Fibroblast of skin of right biceps (primary cell): ENCODE data around the gene ZNF175.

Experiments used
- DNase-seq: peaks from one replicate; pipeline ENCODE4 v3.0.0-alpha.2; 2013

ZNF175 gene

GRCh38 chr19:51632126-51632525 is 61.0 kb downstream of the ZNF175 start:
- no peak for DNase-seq

GRCh38 chr19:51637362-51637978 is 66.4 kb downstream of the ZNF175 start:
- no peak for DNase-seq

GRCh38 chr19:51639916-51640315 is 68.8 kb downstream of the ZNF175 start:
- no peak for DNase-seq

- no peak for DNase-seq
Observed at GRCh38 chr19:51640386-51640785, 69.3 kb downstream of the ZNF175 start.

- no peak for DNase-seq
Observed at GRCh38 chr19:51641648-51642047, 70.6 kb downstream of the ZNF175 start.
